COLO668 (cell line): ENCODE measurements around the gene SLC38A2.

ENCODE experiments used
- DNase-seq: peaks from one replicate; lab custom pipeline; 2025; ENCODE audit not compliant: unreplicated experiment; lab: John Stamatoyannopoulos, UW

Gene SLC38A2

GRCh38 chr12:46395388-46395787 lies 22.8 kb upstream of the SLC38A2 start:
- no peak for DNase-seq

GRCh38 chr12:46391630-46392029 lies 19.1 kb upstream of the SLC38A2 start:
- no peak for DNase-seq

GRCh38 chr12:46390881-46391280 lies 18.3 kb upstream of the SLC38A2 start:
- DNase-seq = no peak

- no peak for DNase-seq
These were observed 17.7 kb upstream of the SLC38A2 start for GRCh38 chr12:46390304-46390703.

- DNase-seq = no peak
These were observed 16.6 kb upstream of the SLC38A2 start for GRCh38 chr12:46389031-46389616.

GRCh38 chr12:46388427-46389021 lies 16.0 kb upstream of the SLC38A2 start:
- no peak for DNase-seq

GRCh38 chr12:46387670-46388069 lies 15.1 kb upstream of the SLC38A2 start:
- DNase-seq = no peak

- no peak for DNase-seq
These were observed 14.5 kb upstream of the SLC38A2 start for GRCh38 chr12:46386877-46387629.

- no peak for DNase-seq
These were observed 13.8 kb upstream of the SLC38A2 start for GRCh38 chr12:46386360-46386867.

GRCh38 chr12:46385438-46385837 lies 12.9 kb upstream of the SLC38A2 start:
- no peak for DNase-seq

GRCh38 chr12:46384451-46385309 lies 12.1 kb upstream of the SLC38A2 start:
- no peak for DNase-seq

GRCh38 chr12:46383654-46384450 lies 11.3 kb upstream of the SLC38A2 start:
- DNase-seq = peak; percentile 71

GRCh38 chr12:46382964-46383653 lies 10.5 kb upstream of the SLC38A2 start:
- DNase-seq = peak; percentile 92

GRCh38 chr12:46382408-46382963 lies 9.9 kb upstream of the SLC38A2 start:
- no peak for DNase-seq

GRCh38 chr12:46380881-46381280 lies 8.3 kb upstream of the SLC38A2 start:
- no peak for DNase-seq

GRCh38 chr12:46380022-46380796 lies 7.6 kb upstream of the SLC38A2 start:
- no peak for DNase-seq

- DNase-seq = no peak
These were observed 6.8 kb upstream of the SLC38A2 start for GRCh38 chr12:46379352-46379751.

- DNase-seq = no peak
These were observed 6.0 kb upstream of the SLC38A2 start for GRCh38 chr12:46378530-46378929.

- DNase-seq = no peak
These were observed 5.1 kb upstream of the SLC38A2 start for GRCh38 chr12:46377678-46378077.
